ENCODE data around the gene SORCS2.

GRCh38 chr4:7285244-7286094, 93.1 kb downstream of the SORCS2 start:
- TF ChIP-seq CTCF (IDR thresholded peaks at IDR 0.05; ENCODE audit: insufficient read depth, low read depth, low read length), result no peak
- no peak for TF ChIP-seq EZH2 (IDR thresholded peaks at IDR 0.05; ENCODE audit: insufficient read depth, low read length)

Measured in astrocyte (in vitro differentiated cells and primary cell).